Measurements from ENCODE around the gene U2AF2. TPM values are rescaled to one million over a fixed set of nuclear protein-coding genes. Genes with fewer than 3 reads are reported as not detected.

Gene U2AF2
- total RNA-seq, result 76.7 TPM

GRCh38 chr19:55654868-55655647, at the start of gene U2AF2:
TSS of gene U2AF2 (plus strand) at chr19:55655035. CDS start at chr19:55655105, 70 bp downstream.

GRCh38 chr19:55605637-55606470, 49.0 kb upstream of the U2AF2 start, which contains the start of gene ZNF865:
TSS of gene ZNF865 (plus strand) at chr19:55605647. CDS start at chr19:55613619, 7,972 bp downstream.

GRCh38 chr19:55624109-55625003, 30.5 kb upstream of the U2AF2 start, which contains the start of gene ZNF784:
TSS of gene ZNF784 (minus strand) at chr19:55624566. CDS start at chr19:55624561, 5 bp downstream.

GRCh38 chr19:55640577-55641425, 14.0 kb upstream of the U2AF2 start, which contains the start of gene ZNF580:
TSS of gene ZNF580 (plus strand) at chr19:55641002. CDS start at chr19:55642509, 1,507 bp downstream.

GRCh38 chr19:55643003-55643886, 11.6 kb upstream of the U2AF2 start, which contains the start of gene ZNF581:
TSS of gene ZNF581 (plus strand) at chr19:55643649. CDS start at chr19:55644572, 923 bp downstream.

GRCh38 chr19:55647732-55648584, 6.9 kb upstream of the U2AF2 start, which contains the start of gene CCDC106:
TSS of gene CCDC106 (plus strand) at chr19:55648212. CDS start at chr19:55649047, 835 bp downstream.

GRCh38 chr19:55674841-55675660, 20.2 kb downstream of the U2AF2 start, which contains the start of gene EPN1:
TSS of gene EPN1 (plus strand) at chr19:55675226. CDS start at chr19:55678628, 3,402 bp downstream.

Small RNAs within 50 kb of the gene (small RNA-seq; reads per million reads assigned to genes)
- gene AC010525.2 (ENCODE audit: low replicate concordance), result not detected

Other genes starting within 250 kb of the U2AF2 start
- 22.8 TPM for gene UBE2S, start 247.2 kb upstream of the U2AF2 start, total RNA-seq
- gene SHISA7, start 211.7 kb upstream of the U2AF2 start, total RNA-seq, result 8.5 TPM
- gene ISOC2, start 193.4 kb upstream of the U2AF2 start, total RNA-seq, result 13.1 TPM
- gene C19orf85, start 190.3 kb upstream of the U2AF2 start, total RNA-seq, result not detected
- gene ZNF628, start 178.4 kb upstream of the U2AF2 start, total RNA-seq, result 1.6 TPM
- 12.5 TPM for gene NAT14, start 169.8 kb upstream of the U2AF2 start, total RNA-seq
- gene SSC5D, start 166.6 kb upstream of the U2AF2 start, total RNA-seq, result 0.63 TPM
- not detected for gene SBK2, start 117.9 kb upstream of the U2AF2 start, total RNA-seq
- not detected for gene SBK3, start 109.5 kb upstream of the U2AF2 start, total RNA-seq
- gene ZNF579, start 74.2 kb upstream of the U2AF2 start, total RNA-seq, result 2.8 TPM
- 3.8 TPM for gene FIZ1, start 55.5 kb upstream of the U2AF2 start, total RNA-seq
- 4.7 TPM for gene ZNF524, start 54.7 kb upstream of the U2AF2 start, total RNA-seq
- gene ZNF865, start 49.4 kb upstream of the U2AF2 start, total RNA-seq, result 3.1 TPM
- 4.7 TPM for gene ZNF784, start 30.5 kb upstream of the U2AF2 start, total RNA-seq
- gene ZNF580, start 14.0 kb upstream of the U2AF2 start, total RNA-seq, result 7.2 TPM
- gene ZNF581, start 11.4 kb upstream of the U2AF2 start, total RNA-seq, result 10.3 TPM
- gene CCDC106, start 6.8 kb upstream of the U2AF2 start, total RNA-seq, result 9.7 TPM
- 33.8 TPM for gene EPN1, start 20.2 kb downstream of the U2AF2 start, total RNA-seq
- gene NLRP9, start 83.4 kb downstream of the U2AF2 start, total RNA-seq, result not detected
- not detected for gene RFPL4A, start 104.1 kb downstream of the U2AF2 start, total RNA-seq
- not detected for gene RFPL4AL1, start 114.1 kb downstream of the U2AF2 start, total RNA-seq
- gene NLRP11, start 177.0 kb downstream of the U2AF2 start, total RNA-seq, result not detected
- gene NLRP4, start 181.5 kb downstream of the U2AF2 start, total RNA-seq, result not detected

All from parietal lobe (tissue), 2 donors.